Right forelimb (tissue), 1 donor: Measurements from ENCODE around the gene ALDH3B2.

Experiments used
- DNase-seq: peaks from one replicate; pipeline ENCODE4 v3.0.0-alpha.2; 2018

The ALDH3B2 gene

DNA sequence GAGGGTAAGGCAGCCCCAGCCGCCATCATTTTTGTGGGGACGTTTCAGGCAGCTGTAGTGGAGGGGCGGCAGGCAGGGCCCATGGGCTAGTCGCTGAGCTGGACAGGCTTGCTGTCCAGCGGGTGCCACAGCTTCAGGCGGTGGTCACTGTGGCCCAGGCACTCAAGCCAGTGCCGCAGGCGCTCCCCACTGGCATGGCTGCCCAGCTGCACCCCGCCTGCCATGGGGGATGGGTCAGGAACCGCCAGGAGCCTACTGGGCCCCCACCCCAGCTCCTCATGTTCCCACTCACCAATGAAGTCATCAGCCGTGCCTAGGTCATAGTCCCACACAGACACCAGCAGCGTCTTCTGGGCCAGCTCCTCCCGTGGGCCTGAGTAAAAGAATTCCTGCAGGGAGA, 61.7 kb downstream of the ALDH3B2 start:
- no peak for DNase-seq
